SJSA1 (cell line): ENCODE data around the gene NPAS3. TPM values are rescaled to one million over a fixed set of nuclear protein-coding genes. Genes with fewer than 3 reads are reported as not detected.

Experiments used
- DNase-seq, 2 experiments: peaks; one replicate each; pipeline ENCODE4 v3.0.0-alpha.2; 2015 to 2020; ENCODE audit warnings: low spot score in 2 of 2, low read depth in 1 of 2
- H3K27ac ChIP-seq: fragments of 250-450 bp; sonication (Bioruptor Pico); 2 replicates; pipeline ENCODE4 v1.5.1; 2020; ENCODE audit warnings: mild to moderate bottlenecking, moderate library complexity
- H3K27me3 ChIP-seq: fragments of 250-450 bp; sonication (Bioruptor Pico); replicated peaks from 2 replicates; pipeline ENCODE4 v1.5.1; 2020; ENCODE audit warnings: mild to moderate bottlenecking, moderate library complexity
- H3K36me3 ChIP-seq: fragments of 250-450 bp; sonication (Bioruptor Pico); 2 replicates; pipeline ENCODE4 v1.5.1; 2020; ENCODE audit warnings: mild to moderate bottlenecking
- H3K4me1 ChIP-seq: fragments of 250-450 bp; sonication (Bioruptor Pico); replicated peaks from 2 replicates; pipeline ENCODE4 v1.6.1; 2021; ENCODE audit warnings: mild to moderate bottlenecking
- H3K4me3 ChIP-seq: fragments of 250-450 bp; sonication (Bioruptor Pico); 2 replicates; pipeline ENCODE4 v1.5.1; 2020; ENCODE audit warnings: mild to moderate bottlenecking
- H3K9me3 ChIP-seq: fragments of 250-450 bp; sonication (Bioruptor Pico); replicated peaks from 2 replicates; pipeline ENCODE4 v1.5.1; 2020; ENCODE audit warnings: mild to moderate bottlenecking
- total RNA-seq: library from RNA; depleted of rRNA; stranded (reverse); fragments of >200 nt; shearing (Covaris generic); gene quantifications from 2 replicates; pipeline ENCODE4 v1.2.3, GENCODE V29; 2014

The NPAS3 gene
- total RNA-seq, 1 experiment from 2014 or later: 0.26 TPM

DNA sequence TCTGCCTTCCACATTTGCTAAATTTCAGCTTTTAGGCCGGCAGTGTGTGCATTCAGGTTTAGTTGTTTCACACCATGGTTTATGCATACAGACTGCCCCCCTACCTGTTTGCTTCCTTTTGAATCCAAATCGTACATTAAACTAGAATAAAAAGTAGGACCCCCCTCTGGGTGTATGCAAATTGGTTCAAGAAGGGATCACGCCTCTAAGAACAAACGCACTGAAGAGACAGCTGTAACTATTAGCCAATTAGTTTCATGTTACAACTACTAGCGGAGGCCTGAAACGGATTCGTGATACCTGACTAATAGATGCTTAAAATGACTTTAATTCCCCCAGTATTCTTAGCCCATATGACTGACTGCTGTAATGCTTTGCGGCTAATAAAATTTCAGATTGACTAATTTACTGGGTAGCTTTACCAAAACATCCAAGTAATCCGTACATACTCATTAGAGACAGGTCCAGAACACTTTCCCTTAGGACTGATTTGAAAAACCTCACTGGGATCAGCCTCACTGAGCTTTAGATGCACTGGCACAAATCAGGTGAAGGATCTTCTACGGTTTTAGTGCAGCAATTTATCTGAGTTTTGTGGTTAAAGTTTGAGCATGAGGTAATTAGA, 411.8 kb downstream of the NPAS3 start:
- no peak for DNase-seq
- Histone ChIP-seq H3K27ac (no peak overlapping the region), H3K4me1 (no peaks in the 10 kb centered on the region), H3K4me3 (no peak overlapping the region), H3K9me3 (no peaks in the 10 kb centered on the region), H3K27me3 (no peaks in the 10 kb centered on the region), H3K36me3 (no peaks in the 10 kb centered on the region)

DNA sequence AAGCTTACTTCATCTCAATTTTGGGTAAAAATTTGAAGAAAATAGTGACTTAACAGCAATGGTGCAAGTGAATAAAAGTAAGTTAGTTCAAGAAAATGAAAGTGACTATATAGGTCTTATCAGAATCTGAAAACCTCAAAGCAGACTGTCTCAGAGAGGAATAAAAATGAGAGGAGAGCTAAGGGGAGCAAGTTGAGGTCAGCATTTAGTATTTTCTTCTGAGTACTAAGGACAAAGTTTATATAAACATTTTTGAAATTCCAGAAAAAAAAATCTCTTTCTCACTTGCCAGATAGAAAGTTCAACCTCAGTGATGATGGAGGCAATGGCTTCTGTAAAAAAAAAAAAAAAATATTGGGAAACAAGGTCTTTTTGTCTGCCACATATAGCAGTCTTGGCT, 414.1 kb downstream of the NPAS3 start:
- H3K9me3 ChIP-seq: no peaks in the 10 kb centered on the region

DNA sequence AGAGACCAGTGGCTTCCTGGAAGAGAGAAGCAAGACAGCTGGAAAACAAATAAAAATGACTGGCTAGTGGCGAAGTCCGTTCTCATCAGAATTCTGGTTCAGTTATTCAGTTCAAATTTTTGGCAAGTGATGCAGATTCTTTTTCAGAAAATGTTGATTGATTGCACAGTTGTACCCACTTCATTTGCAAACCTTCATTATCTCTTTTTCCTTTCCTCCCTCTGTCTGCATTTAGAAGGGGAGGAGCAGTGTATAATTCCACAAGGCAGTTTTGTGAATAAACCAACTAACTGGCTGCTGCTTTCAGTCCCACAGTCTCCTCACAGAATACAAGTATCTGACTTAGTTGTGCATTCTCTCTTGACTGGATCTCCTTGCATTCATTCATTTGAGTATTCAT, 417.5 kb downstream of the NPAS3 start:
- no peaks in the 10 kb centered on the region for H3K9me3 ChIP-seq
- H3K27ac ChIP-seq: no peak overlapping the region
- no peak overlapping the region for H3K4me3 ChIP-seq
- no peaks in the 10 kb centered on the region for H3K4me1 ChIP-seq
- DNase-seq: no peak
- no peaks in the 10 kb centered on the region for H3K27me3 ChIP-seq
- no peaks in the 10 kb centered on the region for H3K36me3 ChIP-seq

More for the DNA sequence above, 414.1 kb downstream of the NPAS3 start:
- no peaks in the 10 kb centered on the region for H3K27me3 ChIP-seq
- no peak overlapping the region for H3K4me3 ChIP-seq
- DNase-seq: no peak
- H3K36me3 ChIP-seq: no peaks in the 10 kb centered on the region
- no peaks in the 10 kb centered on the region for H3K4me1 ChIP-seq
- H3K27ac ChIP-seq: no peak overlapping the region

DNA sequence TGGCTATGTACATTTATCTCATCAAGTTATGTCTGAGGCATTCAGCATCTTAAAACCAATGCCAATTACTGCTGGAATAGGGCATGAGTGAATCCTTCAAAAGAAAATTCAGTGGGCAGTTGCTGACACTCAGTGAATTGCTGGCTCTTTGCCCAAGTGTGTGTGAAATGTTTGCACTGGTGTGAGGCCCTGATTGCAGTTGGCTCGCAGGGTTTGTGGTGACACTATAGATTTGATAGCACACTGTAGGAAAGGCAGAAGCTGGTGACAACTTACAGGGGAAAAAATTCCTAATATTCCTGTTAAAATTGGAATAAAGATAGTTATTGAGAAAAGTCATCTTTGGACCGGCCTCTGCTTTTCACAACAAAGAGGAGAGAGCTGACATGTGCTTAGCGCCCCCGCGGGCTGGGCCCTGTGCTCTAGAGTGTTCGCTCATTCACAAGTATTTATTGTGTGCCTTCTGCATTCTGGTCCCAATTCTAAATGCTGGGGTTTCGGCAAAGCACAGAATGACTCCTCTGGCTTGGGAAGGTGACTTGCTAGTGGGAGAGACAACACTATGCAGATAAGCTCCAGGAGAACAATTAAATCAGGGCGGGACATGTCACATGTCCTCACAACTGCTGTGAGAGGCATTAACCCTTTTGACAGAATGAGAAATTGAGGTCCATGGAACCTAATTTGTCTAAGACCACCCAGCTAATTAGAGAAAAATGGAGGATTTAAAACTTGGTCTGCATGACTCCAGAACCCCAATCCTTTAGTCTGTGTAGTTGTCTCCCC, 418.7 kb downstream of the NPAS3 start:
- Histone ChIP-seq H3K4me3 (no peak overlapping the region), H3K36me3 (no peaks in the 10 kb centered on the region), H3K27ac (no peak overlapping the region), H3K9me3 (no peaks in the 10 kb centered on the region), H3K4me1 (no peaks in the 10 kb centered on the region), H3K27me3 (no peaks in the 10 kb centered on the region)
- DNase-seq: no peak

DNA sequence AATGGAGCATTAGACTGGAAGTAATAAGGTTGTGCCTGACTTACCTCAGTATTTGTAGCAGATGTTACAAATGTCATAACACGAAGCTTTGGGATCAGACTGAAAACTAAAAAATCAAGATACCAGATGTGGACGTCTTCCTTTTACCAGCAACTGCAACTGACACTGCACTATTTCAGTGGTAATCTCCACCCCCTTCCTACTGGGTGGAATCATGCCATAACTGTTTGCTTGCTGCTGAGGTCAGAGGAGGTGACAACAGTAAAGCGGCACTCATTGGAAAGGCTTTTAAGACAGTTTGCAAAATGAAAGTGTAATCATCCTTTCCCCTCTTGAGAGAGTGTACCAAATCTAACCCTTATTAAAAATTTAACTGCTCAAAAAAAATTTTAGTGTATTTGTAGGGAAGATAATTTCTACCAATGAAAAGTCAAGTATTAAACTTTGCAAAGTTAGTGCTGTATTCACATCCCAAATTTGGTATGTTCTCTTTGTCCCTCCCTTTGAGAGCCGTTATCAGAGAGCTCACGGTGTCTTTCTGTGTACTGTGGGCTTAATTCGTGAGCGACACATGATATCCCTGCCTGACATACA, 420.7 kb downstream of the NPAS3 start:
- no peak overlapping the region for H3K4me3 ChIP-seq
- DNase-seq: no peak
- H3K9me3 ChIP-seq: no peaks in the 10 kb centered on the region
- no peak overlapping the region for H3K27ac ChIP-seq
- H3K27me3 ChIP-seq: no peaks in the 10 kb centered on the region
- no peaks in the 10 kb centered on the region for H3K36me3 ChIP-seq
- no peaks in the 10 kb centered on the region for H3K4me1 ChIP-seq

DNA sequence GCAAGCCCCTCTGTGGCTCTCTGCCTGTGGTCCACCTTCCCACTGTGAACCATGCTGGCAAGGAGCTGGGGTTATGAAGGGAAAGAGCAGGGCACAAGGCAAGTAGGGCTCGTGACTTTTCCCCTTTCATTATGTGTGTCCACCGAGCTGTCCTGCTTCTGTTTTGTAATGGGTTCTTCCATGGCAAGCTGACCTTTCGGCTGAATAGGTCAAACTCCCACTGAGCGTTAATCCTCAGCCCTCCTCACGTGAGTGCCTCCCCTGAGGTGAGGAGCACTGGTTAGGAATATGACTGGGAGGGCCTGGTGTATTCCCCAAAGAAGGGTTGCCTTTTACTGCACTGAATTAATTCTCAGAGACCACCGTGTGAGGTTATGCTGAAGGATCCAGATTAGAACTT, 424.3 kb downstream of the NPAS3 start:
- Histone ChIP-seq H3K4me1 (no peaks in the 10 kb centered on the region), H3K27ac (no peak overlapping the region), H3K4me3 (no peak overlapping the region), H3K36me3 (no peaks in the 10 kb centered on the region), H3K9me3 (no peaks in the 10 kb centered on the region), H3K27me3 (no peaks in the 10 kb centered on the region)
- no peak for DNase-seq

DNA sequence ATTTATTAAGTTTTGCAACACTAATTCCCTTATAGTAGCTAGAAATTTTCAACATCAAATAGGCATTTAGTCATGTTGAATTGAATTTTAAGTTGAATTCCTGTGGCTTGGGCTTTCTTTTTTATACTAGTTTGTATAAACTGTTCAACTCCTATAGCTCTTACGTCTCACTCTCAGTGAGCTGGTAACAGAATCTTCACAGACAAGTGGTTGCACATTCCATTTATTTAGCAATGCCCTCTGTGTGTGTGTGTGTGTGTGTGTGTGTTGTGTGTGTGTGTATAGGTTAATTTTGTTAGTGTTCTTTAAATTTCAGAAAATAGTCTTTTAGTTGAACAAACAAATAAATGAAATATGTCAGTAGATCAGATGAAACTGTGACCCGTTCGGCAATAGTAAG, 425.0 kb downstream of the NPAS3 start:
- Histone ChIP-seq H3K27ac (no peak overlapping the region), H3K4me1 (no peaks in the 10 kb centered on the region), H3K4me3 (no peak overlapping the region), H3K27me3 (no peaks in the 10 kb centered on the region), H3K36me3 (no peaks in the 10 kb centered on the region), H3K9me3 (no peaks in the 10 kb centered on the region)
- no peak for DNase-seq

DNA sequence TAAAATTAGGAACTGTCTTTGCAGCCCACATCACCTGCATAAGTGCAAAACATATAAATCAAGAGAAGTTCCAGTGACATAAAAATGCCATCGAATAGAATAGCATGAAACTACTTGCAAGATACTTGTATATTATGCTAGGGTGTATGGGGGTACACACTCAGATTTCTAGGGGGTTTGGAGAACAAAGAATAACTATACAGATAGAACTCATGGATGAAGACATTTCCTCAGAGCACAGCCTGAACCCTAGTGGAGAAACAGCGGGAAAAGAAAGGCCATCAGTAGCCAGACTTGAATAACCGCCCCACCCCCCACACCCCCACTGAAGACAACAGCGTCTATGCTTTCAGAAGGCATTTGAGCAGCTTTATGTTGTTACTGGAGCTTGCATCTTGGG, 425.8 kb downstream of the NPAS3 start:
- H3K36me3 ChIP-seq: no peaks in the 10 kb centered on the region
- H3K27ac ChIP-seq: no peak overlapping the region
- H3K4me3 ChIP-seq: no peak overlapping the region
- no peaks in the 10 kb centered on the region for H3K9me3 ChIP-seq
- no peaks in the 10 kb centered on the region for H3K27me3 ChIP-seq
- DNase-seq: no peak
- H3K4me1 ChIP-seq: no peaks in the 10 kb centered on the region

DNA sequence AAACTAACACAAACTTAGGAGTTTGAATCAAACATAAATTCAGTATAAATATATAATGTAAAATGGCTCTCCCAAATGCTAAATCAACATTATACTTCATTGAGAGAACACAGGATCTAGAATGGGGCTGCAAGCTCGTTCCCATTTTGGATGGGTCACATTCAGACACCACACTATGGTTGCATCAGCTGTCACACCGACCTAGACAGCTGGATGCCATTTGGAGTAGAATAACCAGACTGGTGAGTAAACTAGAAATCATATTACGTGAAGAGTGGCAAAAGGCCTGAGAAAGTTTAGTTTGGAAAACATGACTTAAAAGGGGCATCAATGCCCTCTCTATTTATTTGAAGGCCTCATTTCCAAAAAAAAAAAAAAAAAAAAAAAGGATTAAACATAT, 430.4 kb downstream of the NPAS3 start:
- Histone ChIP-seq H3K4me1 (no peaks in the 10 kb centered on the region), H3K27me3 (no peaks in the 10 kb centered on the region), H3K36me3 (no peaks in the 10 kb centered on the region), H3K4me3 (no peak overlapping the region), H3K27ac (no peak overlapping the region), H3K9me3 (no peaks in the 10 kb centered on the region)
- DNase-seq: no peak

DNA sequence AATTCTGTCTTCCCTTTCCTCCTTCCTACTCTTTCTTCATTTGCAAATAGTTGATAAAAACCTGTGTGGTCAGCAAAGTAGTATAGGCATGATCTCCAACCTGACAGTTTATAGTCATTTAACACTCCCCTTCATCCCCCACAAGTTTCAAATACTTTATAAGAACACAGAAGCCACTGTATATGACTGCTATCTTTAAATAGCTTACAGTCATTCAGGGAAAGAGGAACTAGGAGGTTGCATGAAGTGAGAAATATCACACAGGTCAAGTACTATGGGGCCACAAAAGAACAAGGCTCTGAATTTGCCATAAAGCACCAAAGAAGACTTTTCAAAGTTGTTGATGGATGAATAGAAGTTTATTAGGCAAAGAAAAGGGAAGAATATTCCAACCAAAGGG, 431.3 kb downstream of the NPAS3 start:
- H3K4me1 ChIP-seq: no peaks in the 10 kb centered on the region
- no peak overlapping the region for H3K4me3 ChIP-seq
- no peaks in the 10 kb centered on the region for H3K9me3 ChIP-seq
- H3K27me3 ChIP-seq: no peaks in the 10 kb centered on the region
- no peak overlapping the region for H3K27ac ChIP-seq
- no peaks in the 10 kb centered on the region for H3K36me3 ChIP-seq
- no peak for DNase-seq

DNA sequence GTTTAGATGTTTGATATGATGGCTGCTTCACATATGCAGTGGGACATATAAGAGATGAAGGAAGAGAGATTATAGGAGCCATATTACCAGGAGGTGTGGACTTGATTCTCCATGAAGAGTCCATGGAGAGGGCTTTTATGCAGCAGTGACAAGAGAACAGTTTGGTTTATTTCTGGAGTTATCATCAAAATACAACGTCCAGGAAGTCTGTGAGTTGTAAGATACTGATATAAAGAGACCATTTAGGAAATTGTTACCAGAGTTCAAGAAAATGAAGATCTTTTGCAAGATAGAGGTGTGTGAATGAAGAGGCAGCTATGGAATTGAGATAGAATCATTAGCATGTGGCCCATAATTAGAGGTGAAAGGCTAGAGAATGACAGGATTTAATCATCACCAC, 431.7 kb downstream of the NPAS3 start:
- H3K36me3 ChIP-seq: no peaks in the 10 kb centered on the region
- no peak for DNase-seq
- no peak overlapping the region for H3K4me3 ChIP-seq
- no peaks in the 10 kb centered on the region for H3K4me1 ChIP-seq
- H3K27me3 ChIP-seq: no peaks in the 10 kb centered on the region
- no peak overlapping the region for H3K27ac ChIP-seq
- no peaks in the 10 kb centered on the region for H3K9me3 ChIP-seq

DNA sequence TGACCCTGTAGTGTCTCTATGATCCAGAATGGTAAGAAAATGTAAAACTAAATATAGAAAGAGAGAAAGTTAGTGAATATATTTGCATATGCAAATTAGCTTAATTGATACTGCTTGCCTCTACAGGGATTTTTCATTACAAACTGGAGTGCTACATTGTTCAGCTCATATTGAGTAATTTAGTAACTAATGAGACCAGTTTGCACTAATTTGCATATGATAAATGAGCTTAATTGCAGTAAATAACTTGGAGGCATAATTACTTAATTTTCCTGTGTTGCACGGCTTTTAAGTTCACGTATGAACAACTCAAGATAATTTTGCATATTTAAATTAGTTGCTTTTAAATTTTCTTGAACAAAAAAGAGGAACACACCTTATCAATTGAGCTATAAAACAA, 436.5 kb downstream of the NPAS3 start:
- H3K4me1 ChIP-seq: no peaks in the 10 kb centered on the region
- no peaks in the 10 kb centered on the region for H3K36me3 ChIP-seq
- H3K9me3 ChIP-seq: no peaks in the 10 kb centered on the region
- no peak for DNase-seq
- H3K4me3 ChIP-seq: no peak overlapping the region
- no peaks in the 10 kb centered on the region for H3K27me3 ChIP-seq
- H3K27ac ChIP-seq: no peak overlapping the region

DNA sequence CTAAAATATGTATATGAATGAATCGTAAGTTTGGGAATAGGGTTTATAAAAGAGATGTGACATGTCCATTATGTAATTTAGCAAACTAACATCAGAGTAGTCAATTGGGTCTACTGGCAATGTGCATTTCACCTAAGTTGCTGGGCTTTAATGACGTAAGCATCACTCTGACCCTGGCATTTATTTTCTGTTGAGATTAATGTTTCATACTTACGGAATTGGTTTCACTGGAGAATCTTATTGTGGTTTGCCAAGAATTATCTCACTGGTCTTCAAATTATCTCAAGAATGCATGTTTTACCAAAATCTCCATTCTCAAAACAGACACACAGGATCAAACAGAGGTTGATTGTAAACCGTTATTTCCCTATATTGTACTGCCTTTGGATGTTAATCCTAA, 437.1 kb downstream of the NPAS3 start:
- Histone ChIP-seq H3K9me3 (no peaks in the 10 kb centered on the region), H3K27me3 (no peaks in the 10 kb centered on the region), H3K36me3 (no peaks in the 10 kb centered on the region), H3K27ac (no peak overlapping the region), H3K4me1 (no peaks in the 10 kb centered on the region), H3K4me3 (no peak overlapping the region)
- no peak for DNase-seq

DNA sequence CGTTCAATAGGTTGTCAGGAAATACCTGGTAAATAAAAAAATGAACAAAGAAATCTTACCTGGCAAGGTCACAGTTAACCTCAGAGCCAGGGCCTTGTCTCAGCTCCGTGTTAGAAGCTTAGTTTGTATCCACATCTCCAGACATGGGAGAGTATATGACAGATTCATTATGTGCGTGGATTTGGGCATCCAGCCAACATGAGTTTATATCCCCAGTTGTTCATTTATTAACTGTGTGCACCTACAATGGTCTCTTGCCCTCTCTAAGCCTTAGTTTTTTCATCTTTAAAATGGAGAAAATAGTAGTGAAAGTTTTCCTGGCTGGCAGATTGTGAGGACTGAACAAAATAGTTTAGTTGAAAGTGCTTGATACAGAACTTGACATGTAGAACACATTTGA, 437.8 kb downstream of the NPAS3 start:
- no peak for DNase-seq
- Histone ChIP-seq H3K27ac (no peak overlapping the region), H3K36me3 (no peaks in the 10 kb centered on the region), H3K4me1 (no peaks in the 10 kb centered on the region), H3K4me3 (no peak overlapping the region), H3K27me3 (no peaks in the 10 kb centered on the region), H3K9me3 (no peaks in the 10 kb centered on the region)
